Heart left ventricle (tissue), 13 donors: ENCODE measurements around the gene PRKAR1B.

ENCODE experiments used
- POLR2A ChIP-seq, 2 donors: fragments of 450-650 bp; IDR thresholded peaks; one replicate each; pipeline ENCODE4 v1.6.1; 2017; ENCODE audit warnings: antibody characterized with exemption in 2 of 2, mild to moderate bottlenecking in 2 of 2, moderate library complexity in 2 of 2
- TF ChIP-seq, protein P1 (sequence below), 12 donors: fragments of 200-600 bp; sonication (generic) in 4 of 12; IDR thresholded peaks; one replicate each; pipeline versions ENCODE4 v1.5.0 to v1.8.0; 2018 to 2022; ENCODE audit warnings: antibody characterized with exemption in 12 of 12, mild to moderate bottlenecking in 5 of 12
- donor health status: ischemic (EF 13 %, LVEDD 7.1; RV severe dilation, severe dysfunction).
- donor health status: DM: no; HTN: yes; CAD: no.
- donor health status: DM: no; HTN: no; CAD: no.
- donor health status: ischemic (EF 25% LVEDD 6.9; RV normal size, moderate dysfunction).
- donor health status: ischemic (EF 25% LVEDD 5.7; RV mildly dilated, moderate dysfunction).
- donor health status: ischemic (EF 35%, LVEDD 5.7; RV mildly dilated, moderate dysfunction).
- donor health status: nonischemic (EF 11% LVEDD 7.7; RV severe dilation, severe dysfunction).
- donor health status: DM: yes; HTN: yes; CAD: no.
- donor health status: PGD.
- donor health status: ischemic (EF 29% LVEDD 5.4; RV normal size, mild dysfunction).
- donor health status: nonischemic (EF 23%, LVEDD 6.1; RV moderate dilation, normal function).

DNA sequence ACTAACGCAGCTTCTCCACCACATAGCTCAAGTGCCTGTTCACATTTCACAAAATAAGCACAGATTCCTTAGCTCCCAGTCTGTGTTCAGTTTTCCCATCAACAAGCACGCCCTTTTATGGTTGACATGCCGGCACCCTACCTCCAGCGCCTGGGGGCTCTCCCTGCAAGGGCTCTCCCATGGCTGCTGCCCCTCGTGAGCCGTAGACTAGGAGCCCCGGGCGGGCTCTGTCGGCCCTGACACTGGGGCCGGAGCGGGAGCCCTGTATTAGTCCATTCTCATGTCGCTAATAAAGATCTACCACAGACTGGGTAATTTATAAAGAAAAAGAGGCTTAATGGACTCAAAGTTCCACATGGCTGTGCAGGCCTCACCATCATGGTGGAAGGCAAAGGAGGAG is 34.0 kb upstream of the PRKAR1B start:
- TF ChIP-seq, protein P1, sequence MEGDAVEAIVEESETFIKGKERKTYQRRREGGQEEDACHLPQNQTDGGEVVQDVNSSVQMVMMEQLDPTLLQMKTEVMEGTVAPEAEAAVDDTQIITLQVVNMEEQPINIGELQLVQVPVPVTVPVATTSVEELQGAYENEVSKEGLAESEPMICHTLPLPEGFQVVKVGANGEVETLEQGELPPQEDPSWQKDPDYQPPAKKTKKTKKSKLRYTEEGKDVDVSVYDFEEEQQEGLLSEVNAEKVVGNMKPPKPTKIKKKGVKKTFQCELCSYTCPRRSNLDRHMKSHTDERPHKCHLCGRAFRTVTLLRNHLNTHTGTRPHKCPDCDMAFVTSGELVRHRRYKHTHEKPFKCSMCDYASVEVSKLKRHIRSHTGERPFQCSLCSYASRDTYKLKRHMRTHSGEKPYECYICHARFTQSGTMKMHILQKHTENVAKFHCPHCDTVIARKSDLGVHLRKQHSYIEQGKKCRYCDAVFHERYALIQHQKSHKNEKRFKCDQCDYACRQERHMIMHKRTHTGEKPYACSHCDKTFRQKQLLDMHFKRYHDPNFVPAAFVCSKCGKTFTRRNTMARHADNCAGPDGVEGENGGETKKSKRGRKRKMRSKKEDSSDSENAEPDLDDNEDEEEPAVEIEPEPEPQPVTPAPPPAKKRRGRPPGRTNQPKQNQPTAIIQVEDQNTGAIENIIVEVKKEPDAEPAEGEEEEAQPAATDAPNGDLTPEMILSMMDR (IDR thresholded peaks at IDR 0.05) = no peak
- TF ChIP-seq POLR2A (IDR thresholded peaks at IDR 0.05) = no peak
